NCI-H1048 (cell line): Measurements from ENCODE around the gene MBP.

Experiments
- DNase-seq: peaks from one replicate; lab custom pipeline; 2025; lab: John Stamatoyannopoulos, UW

The MBP gene

DNA sequence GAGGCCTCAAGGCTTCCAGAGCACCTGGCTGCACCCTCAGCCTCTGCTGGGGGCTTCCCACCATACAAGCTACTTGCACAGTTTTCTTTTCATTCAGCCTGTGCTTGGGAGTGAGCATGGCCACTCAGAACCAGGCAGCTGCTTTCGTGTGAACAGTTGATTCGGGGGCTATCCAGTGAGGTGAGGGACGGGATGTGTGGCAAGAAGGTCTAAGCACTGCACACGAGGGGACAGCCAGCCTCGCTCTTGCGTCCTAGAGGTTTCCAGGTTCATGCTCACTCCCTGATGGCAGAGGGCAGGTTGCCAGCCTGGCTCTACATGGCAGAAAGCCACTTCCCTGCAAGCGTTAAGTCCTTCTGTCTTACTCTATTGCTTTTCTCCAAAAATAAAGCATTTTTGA is 146.2 kb downstream of the MBP start:
- no peak for DNase-seq

DNA sequence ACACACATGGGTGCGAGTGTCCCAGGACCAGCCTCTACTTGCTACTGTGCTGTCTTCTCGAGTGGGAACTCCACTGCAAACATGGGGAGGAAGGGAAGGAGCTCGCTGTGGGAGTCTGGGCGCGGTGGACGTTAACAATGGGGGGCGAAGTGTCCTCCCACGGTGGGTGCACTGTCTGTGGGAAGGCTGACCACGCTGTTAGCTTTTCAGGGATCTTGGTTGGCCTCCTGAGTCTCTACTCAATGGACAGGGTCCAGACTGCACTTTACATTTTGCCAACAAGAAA is 146.7 kb downstream of the MBP start:
- DNase-seq, result no peak

GRCh38 chr18:76985156-76985950 is 147.2 kb downstream of the MBP start:
- DNase-seq, result no peak

DNA sequence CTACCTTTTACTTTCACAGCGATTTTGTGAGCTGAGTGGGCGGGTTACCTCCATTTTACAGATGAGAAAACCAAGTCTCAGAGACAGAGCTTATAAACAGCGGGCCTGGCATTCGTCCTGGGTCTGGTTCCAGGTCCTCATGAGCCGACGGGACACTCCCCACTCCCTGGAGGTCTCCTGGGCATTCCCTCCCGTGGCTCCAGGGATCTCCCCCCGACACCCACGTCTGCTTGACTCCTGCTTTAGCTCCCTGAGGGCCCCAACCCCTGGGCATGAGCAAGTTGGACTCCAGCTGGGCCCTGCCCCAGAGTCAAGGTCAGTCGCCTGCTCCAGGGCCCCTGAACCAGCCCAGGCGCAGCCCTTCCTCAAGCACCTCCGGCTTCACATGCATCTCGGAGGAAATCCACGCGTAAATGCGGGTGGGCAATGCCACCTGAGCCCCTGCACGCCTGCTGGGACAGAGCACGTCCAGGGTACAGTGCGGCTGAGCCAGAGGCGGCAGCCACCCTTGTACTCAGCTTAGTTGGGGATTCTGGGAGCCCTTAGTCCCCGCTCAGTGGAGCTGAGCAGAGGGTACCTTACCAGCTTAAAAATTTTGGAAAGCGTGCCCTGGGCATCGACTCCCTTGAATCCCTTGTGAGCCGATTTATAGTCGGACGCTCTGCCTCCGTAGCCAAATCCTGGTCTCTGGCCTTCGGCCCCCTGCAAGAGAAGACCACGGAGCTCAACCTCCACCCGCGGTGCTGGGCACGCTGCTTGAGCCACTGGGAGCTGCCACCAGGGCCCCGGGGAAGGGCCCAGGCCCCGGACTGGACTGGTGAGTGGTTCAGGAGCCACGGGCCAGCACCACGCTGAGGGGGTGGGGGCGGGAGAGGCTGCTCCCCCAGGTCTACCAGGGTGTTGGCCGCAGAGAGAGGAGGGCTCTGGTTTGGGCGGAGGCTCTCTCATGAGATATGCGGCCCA is 148.1 kb downstream of the MBP start:
- DNase-seq, result no peak

DNA sequence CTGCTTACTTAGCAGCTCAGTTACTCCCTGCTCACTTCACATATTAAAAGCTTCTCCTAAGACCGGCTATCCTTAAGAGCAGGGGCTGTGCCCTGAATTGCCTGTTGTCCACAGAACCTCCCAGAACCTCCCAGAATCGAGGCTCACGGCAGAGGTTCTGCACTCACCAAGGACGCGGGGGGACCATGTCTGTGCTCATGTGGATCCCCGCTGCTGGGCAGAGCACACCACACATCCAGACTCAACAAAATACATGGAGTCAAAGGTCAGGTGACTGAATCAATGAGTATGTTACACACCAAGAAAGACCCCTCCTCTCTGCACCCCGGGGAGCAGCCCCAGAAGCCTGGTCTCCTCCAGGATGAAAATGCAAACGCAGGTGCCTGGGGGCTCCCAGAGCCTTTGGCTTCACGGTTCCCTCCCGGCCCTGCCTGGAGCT is 149.0 kb downstream of the MBP start:
- DNase-seq, result no peak

DNA sequence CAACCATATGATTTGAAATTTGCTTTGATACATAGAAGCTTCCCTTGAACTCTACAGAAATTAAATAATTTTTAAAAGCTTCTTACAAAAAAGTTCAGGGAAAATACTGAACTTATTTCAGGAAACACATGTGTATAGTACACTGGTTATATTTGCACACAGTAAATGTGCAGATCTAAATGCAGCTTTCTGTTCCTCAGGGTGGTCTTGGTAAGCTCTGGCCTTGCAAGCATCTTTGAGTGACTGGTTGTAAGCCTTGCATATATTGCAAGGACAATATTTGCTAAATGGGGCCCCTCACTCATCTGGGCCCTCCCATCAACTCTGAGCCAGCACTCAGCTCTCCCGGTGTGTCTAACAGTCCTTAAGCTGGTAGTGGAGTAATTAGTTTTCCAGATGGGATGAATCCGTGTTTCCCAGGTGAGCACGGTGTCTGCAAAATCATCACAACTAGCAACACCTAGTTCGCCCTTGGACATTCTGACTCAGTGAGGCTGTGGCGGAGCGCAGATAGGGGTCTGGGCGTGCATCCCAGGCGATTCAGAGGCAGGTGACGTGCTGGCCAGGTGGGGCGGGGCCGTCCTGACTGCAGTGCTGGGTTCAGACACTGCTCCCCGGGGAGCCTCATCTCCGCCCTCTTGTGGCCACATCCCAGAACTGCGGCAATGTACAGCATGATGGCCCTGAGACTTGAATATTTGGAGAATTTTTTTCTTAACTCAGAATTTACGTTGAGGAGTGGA is 149.6 kb downstream of the MBP start:
- DNase-seq, result peak; percentile 64

GRCh38 chr18:76982038-76982437 is 150.5 kb downstream of the MBP start:
- no peak for DNase-seq

DNA sequence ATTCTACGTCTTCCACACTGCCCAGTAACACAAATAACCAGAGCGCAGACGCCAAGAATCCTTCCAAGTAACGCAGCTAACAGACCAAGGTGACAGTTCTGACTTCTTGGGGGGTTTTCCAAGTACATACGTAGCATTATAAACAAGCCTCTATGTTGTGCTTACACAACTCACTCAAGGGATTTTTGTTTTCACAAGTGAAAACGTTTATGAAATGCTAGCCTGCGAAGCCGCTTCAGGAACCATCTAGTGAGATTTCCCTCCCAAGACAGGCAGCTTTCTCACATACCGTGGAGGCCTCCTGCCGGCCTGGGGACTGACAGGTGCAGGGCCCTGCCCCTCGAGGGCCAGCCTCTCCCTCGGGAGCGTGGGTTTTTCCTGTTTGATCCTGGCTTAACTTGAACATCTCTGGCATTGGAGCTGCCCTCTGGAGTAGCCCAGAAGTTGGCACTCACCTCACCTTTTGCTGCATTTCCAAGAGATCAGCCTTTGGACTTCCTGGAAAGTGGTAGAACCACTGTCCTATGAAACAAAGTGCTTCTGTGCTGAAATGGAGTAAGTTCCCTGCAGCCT is 151.1 kb downstream of the MBP start:
- no peak for DNase-seq

DNA sequence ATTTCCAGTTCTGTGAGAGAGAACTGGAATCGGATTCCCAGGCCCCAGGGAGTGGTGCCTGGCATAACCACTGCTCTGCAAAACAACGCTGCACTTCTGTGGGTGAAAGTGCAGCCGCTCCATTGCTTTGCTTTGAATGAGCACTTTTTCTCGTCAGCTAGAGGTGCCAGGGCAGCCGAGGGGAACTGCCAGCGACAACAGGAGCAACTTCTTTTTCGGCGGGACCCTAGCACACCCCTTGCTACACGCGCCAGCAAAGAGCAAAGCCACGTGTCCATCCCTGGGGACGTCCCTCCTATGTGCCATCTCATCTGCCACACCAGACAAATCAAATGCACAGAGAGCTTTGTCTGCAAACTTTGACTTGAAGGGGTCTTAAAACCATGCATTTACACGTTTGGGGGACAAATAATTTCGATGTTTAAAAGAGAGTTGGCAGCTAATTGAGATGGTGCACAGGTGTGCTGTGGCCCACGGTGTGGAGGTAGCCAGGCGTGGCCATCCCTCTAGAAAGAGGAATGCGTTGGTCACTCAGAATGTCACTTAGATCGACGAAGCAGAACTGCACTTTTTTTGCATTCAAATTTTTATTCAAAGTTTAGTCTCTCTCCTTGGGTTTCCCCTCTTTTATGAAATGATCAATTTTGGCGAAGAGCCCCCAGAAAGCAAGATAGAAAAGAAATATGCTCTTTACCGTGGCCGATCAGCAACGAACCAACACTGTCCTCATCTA is 151.8 kb downstream of the MBP start:
- no peak for DNase-seq

GRCh38 chr18:76979906-76980305 is 152.7 kb downstream of the MBP start:
- DNase-seq, result no peak

DNA sequence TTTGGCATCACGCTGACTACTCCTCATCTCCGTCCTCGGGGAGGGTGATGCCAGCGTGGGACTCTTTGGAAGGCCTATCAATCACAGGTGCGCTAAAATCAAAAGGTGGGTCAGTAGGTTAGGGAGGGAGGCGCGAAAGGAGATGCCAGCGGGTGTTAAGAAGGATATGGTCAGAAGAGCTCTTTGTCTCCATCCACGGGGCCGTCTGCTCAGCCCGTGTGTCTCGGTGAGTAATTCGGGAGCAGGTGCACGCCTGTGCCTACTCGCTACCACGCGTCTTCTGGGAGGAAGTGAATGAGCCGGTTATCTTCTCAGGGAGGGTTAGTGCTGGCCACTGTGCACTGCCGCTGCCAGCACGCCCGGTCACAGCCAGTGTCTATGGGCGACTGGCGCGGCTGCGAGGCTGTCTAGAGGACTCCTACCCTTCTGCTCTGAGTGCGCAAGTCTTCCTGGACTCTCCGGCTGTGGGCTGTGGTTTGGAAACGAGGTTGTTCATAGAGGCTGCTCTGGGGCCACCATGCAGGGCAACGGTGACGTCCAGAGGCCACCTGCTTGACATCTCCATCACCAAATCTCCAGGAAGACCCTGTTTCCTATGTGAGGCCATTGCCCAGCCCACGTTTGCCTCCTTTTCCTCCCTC is 153.4 kb downstream of the MBP start:
- DNase-seq, result no peak

GRCh38 chr18:76978616-76979015 is 154.0 kb downstream of the MBP start:
- DNase-seq, result no peak

GRCh38 chr18:76977684-76978232 is 154.8 kb downstream of the MBP start:
- DNase-seq, result no peak

DNA sequence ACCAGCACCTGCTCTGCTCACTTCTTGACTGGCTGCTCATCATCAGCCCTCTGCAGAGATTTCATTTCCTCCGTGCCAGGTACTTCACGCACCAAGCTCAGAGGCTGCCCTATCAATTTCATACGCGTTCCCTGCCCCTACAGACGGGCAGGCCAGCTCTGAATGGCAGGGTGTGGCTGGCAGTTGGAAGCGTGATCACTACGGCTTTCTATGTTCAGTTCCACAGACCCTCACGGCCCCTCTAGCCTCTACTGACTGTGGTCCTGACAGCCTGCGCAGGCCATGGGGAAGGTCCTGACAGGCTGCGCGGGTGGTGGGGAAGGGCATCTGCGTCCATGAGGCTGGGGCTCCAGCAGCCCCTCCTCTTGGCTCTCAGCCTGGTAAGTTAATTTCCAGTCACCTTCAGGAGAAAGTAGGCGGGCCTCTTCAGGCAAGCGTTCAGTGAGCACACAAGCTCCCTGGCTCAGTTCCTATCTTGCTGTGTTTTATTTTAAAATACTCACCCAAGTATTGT is 155.4 kb downstream of the MBP start:
- no peak for DNase-seq

GRCh38 chr18:76975577-76976110 is 156.9 kb downstream of the MBP start:
- no peak for DNase-seq

DNA sequence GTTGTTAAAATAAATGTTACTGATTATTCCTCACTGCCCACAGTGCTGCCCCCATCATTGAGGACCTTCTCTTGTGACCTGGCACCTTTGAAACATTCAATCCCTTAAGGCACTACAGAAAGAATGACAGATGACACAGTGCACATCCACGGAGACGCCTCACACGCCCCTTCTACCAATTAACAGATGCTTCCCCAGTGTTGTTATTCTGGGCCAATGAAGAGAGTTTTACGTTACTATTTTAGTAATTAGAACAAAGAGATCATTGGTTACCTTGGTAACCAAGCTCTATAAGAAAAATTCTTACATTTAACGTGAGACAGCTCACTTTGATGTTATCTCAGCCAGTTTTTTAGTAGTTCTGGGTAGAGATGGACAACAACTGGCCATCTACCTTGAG is 158.2 kb downstream of the MBP start:
- DNase-seq, result no peak

DNA sequence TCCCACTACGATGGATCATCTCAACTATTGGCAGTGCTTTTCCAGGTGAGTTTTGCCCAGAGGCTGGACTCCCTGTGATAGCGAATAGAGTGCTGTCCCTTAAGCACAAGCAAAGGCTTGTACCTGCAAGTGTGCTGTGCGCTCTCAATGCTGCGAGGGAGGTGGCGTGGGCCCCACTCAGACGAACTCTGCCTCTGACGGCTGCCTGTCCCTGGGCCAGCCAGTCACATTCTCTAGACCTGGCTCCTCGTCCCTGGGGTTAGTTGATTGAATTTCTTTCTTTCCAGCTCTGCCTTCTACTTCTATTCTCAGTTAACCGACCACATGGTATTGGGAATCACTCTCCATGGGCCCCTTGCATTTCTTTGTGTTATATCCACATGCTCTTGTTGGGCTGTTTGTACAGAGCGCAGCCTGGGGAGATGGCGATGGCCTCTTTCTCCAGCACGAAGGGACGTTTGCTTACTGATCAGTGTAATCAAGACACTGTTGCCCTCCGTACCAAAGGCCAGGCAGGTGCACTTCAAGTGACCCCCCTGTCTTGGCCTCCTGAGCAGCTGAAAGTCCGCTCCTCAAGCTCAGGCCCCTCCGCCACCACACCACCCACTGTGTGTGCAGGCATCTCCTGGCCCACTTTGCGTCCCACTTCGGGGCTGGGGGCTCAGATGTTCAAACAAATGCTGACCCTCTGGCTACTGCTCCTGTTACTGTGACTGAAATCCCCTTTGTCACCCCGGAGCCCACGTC is 158.9 kb downstream of the MBP start:
- no peak for DNase-seq

GRCh38 chr18:76972846-76973519 is 159.6 kb downstream of the MBP start:
- DNase-seq, result no peak

- no peak for DNase-seq
These were observed 160.3 kb downstream of the MBP start for GRCh38 chr18:76972241-76972640.
